Measurements from ENCODE around the gene CYTH4. TPM values are rescaled to one million over a fixed set of nuclear protein-coding genes. Genes with fewer than 3 reads are reported as not detected.

CYTH4 gene
- total and polyA plus RNA-seq, 12 donors = 4.7 to 80.7 (median 22.1) TPM

DNA sequence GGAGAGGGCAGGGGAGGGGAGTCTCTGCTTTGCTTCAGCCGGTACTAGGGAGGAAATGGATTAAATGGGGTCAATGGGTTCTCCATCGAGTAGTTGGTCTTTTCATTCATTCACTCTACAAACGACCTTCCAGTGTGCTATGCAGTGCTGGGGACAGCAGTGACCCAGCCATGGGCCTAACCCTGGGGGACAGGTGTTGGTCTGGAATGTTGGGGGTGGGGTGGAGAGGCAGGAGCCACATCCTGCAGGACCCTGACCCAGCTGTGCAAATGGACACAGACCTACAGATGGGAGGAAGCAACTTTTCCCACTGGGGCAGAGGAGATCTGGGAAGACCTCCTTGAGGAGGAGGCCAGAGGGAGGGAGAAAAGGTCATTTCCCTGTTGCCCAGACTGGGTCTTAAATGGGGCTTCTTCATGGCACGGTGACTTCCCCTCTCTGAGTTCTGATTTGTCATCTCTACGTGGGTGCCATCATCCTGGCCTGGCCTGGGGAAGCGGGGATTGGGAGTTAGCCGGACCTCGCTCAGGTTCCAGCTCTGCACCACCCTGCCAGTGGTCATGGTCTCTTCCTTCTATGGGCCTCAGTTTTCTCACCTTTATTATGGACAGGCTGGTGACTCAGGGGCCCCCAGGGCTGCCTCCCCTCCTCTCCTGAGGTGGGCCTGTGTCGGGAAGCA lies 2.0 kb downstream of the CYTH4 start:
- intact Hi-C loops (cut with DNase I) = no loop called here
- Histone ChIP-seq H3K27me3 (peaks cover 2% of the 10 kb centered on the region), H3K36me3 (replicated peaks in 1 of 2) (no peaks in the 10 kb centered on the region), H3K4me3 (peak overlapping the region in 1 of 4 donors; percentile 35), H3K9me3 (replicated peaks in 1 of 3) (no peaks in the 10 kb centered on the region), H3K27ac (peak overlapping the region in 3 of 5 donors; percentile 26 to 72 (median 32)), H3K4me1 (replicated peaks in 1 of 2) (no peaks in the 10 kb centered on the region)
- DNase-seq = no peak
- WGBS, 4 donors = 53 to 77% (median 59%) methylated on average over 8 to 9 of the region's 9 CpGs
- no peak for TF ChIP-seq POLR2A (IDR thresholded peaks at IDR 0.05)
- TF ChIP-seq, protein P1, sequence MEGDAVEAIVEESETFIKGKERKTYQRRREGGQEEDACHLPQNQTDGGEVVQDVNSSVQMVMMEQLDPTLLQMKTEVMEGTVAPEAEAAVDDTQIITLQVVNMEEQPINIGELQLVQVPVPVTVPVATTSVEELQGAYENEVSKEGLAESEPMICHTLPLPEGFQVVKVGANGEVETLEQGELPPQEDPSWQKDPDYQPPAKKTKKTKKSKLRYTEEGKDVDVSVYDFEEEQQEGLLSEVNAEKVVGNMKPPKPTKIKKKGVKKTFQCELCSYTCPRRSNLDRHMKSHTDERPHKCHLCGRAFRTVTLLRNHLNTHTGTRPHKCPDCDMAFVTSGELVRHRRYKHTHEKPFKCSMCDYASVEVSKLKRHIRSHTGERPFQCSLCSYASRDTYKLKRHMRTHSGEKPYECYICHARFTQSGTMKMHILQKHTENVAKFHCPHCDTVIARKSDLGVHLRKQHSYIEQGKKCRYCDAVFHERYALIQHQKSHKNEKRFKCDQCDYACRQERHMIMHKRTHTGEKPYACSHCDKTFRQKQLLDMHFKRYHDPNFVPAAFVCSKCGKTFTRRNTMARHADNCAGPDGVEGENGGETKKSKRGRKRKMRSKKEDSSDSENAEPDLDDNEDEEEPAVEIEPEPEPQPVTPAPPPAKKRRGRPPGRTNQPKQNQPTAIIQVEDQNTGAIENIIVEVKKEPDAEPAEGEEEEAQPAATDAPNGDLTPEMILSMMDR (IDR thresholded peaks at IDR 0.05) = no peak

DNA sequence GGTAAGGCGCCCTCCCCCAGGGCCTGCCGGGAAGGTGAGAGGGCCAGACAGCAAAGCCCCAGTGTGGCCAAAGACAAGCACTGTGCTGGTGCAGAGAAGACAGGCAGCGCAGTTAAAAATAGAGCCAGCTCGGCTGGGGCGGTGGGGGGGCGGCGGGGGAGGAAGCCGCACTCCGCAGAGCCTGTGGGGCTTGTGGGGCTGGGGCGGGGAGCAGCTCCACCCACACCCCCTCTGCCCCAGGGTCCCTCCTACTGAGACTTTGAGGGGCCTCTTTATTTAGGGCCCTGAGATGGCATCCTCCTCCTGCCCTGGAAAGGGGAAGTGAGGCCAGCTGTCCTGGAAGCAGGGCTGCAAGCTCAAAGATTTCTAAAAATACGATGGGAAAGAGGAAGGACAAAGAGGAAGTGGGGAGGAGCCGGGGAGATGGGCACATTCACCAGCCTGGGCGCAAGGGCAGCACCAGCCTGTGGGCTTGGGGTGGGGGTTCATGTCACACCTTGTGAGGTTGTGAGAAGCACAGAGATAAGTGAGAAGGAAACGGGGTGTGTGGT lies 2.6 kb downstream of the CYTH4 start:
- peaks cover 2% of the 10 kb centered on the region for H3K27me3 ChIP-seq
- TF ChIP-seq, protein P1 (IDR thresholded peaks at IDR 0.05) = no peak
- TF ChIP-seq POLR2A (IDR thresholded peaks at IDR 0.05) = peak in 1 of 2 donors; percentile 11
- no peaks in the 10 kb centered on the region for H3K36me3 ChIP-seq (replicated peaks in 1 of 2)
- no peaks in the 10 kb centered on the region for H3K9me3 ChIP-seq (replicated peaks in 1 of 3)
- H3K4me3 ChIP-seq = no peak overlapping the region
- intact Hi-C loops (cut with DNase I) = no loop called here
- DNase-seq = peak in 6 of 7 donors; percentile 52 to 75 (median 58)
- WGBS, 4 donors = 42 to 62% (median 48%) methylated on average over 5 to 14 of the region's 14 CpGs
- H3K4me1 ChIP-seq (replicated peaks in 1 of 2) = no peaks in the 10 kb centered on the region
- peak overlapping the region in 3 of 5 donors; percentile 26 to 72 (median 32) for H3K27ac ChIP-seq

DNA sequence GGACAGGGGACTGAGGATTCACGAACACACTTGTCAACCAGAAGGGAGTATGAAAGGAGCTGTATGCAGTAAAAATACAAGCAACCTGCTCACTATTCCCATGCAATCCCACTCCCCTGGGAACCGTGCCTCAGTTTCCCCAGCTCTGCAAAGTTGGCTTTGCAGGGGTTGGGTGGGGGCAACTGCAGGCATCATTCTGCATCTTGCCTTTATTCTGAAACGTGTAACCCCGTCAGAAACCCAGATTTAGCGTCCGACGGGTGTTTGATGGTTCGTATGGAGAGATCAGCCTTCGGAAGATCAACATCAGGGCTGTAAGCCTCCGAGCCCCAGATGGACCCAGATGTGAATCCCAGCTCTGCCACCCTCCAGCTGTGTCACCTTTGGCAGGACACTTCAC lies 3.6 kb downstream of the CYTH4 start:
- Histone ChIP-seq H3K4me3 (no peak overlapping the region), H3K9me3 (replicated peaks in 1 of 3) (no peaks in the 10 kb centered on the region), H3K36me3 (replicated peaks in 1 of 2) (no peaks in the 10 kb centered on the region), H3K27me3 (peaks cover 2% of the 10 kb centered on the region), H3K27ac (no peak overlapping the region), H3K4me1 (replicated peaks in 1 of 2) (no peaks in the 10 kb centered on the region)
- WGBS, 4 donors = 63 to 87% (median 76%) methylated on average over 8 to 10 of the region's 10 CpGs
- TF ChIP-seq, protein P1 (IDR thresholded peaks at IDR 0.05) = no peak
- TF ChIP-seq POLR2A (IDR thresholded peaks at IDR 0.05) = no peak
- DNase-seq = no peak
- intact Hi-C loops (cut with DNase I) = no loop called here

DNA sequence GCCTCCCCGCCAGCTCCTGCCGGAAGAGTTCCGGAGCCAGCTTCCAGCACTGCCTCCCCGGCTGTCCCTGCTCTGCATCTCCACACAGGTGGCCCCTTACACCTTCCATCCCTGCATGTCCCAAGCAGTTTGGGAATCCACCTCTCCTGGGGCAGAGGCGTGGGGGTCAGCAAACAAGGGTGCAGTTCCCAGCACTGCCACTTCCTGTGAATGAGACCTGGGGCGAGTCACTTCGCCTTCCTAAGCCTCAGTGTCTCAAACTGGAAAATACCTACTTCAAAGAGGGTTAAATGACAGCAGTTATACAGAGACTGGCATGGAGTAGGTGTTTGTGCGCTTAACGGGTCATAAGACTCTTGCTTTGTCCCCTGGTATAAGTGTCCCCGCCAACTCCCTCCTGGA lies 5.2 kb downstream of the CYTH4 start:
- Histone ChIP-seq H3K4me3 (no peak overlapping the region), H3K27me3 (no peaks in the 10 kb centered on the region), H3K4me1 (replicated peaks in 1 of 2) (no peaks in the 10 kb centered on the region), H3K36me3 (replicated peaks in 1 of 2) (no peaks in the 10 kb centered on the region), H3K9me3 (replicated peaks in 1 of 3) (no peaks in the 10 kb centered on the region), H3K27ac (no peak overlapping the region)
- intact Hi-C loops (cut with DNase I) = no loop called here
- TF ChIP-seq, protein P1 (IDR thresholded peaks at IDR 0.05) = no peak
- no peak for TF ChIP-seq POLR2A (IDR thresholded peaks at IDR 0.05)
- 81 to 97% (median 91%) methylated on average over 6 to 10 of the region's 10 CpGs for WGBS, 4 donors
- DNase-seq = no peak
